Activated CD4-positive, alpha-beta T cell treated with anti-CD3 and anti-CD28 coated beads, Interleukin-2, amount 50 U/mL, for 24 hours (primary cell): ENCODE data around the gene CORO7.

Experiments
- DNase-seq, 2 donors: peaks; one replicate each; pipeline ENCODE4 v3.0.0-alpha.2; 2020; ENCODE audit warnings: low read depth in 1 of 2, low spot score in 1 of 2

CORO7 gene

GRCh38 chr16:4426722-4427372, 10.5 kb upstream of the CORO7 start:
- no peak for DNase-seq

- no peak for DNase-seq
Observed at GRCh38 chr16:4426021-4426684, 9.8 kb upstream of the CORO7 start.

DNA sequence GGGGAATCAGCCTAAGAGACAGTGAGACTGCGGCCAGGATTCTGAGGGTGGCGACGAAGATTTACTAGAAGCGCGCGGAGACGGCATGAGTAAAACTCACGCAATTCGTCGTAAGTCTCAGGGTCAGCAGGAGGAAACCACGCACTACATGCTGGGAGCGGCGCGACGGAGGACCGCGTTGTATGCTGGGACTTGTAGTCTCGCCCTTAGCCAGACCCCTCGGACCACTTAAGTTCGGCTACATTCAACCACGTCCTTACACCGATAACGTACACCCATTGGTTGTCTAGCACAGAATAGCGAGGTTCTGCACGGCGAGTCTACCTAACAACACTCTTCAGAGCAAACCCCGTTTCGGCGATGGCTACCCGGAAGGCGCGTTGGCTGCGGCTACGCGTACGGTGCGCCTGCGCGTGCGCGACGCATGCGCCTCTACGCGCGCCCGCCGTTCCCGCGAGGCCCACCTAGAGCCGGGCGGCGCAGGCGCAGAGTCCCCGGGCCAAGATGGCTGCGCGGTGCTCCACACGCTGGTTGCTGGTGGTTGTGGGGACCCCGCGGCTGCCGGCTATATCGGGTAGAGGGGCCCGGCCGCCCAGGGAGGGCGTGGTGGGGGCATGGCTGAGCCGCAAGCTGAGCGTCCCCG, 9.1 kb upstream of the CORO7 start, which contains the start of gene DNAJA3:
Gene DNAJA3, plus strand, starts transcription at position 491 of the 643 bp plus-strand sequence. Its CDS starts 14 bp downstream, at position 505.
- peak; percentile 86 to 88 for DNase-seq

DNA sequence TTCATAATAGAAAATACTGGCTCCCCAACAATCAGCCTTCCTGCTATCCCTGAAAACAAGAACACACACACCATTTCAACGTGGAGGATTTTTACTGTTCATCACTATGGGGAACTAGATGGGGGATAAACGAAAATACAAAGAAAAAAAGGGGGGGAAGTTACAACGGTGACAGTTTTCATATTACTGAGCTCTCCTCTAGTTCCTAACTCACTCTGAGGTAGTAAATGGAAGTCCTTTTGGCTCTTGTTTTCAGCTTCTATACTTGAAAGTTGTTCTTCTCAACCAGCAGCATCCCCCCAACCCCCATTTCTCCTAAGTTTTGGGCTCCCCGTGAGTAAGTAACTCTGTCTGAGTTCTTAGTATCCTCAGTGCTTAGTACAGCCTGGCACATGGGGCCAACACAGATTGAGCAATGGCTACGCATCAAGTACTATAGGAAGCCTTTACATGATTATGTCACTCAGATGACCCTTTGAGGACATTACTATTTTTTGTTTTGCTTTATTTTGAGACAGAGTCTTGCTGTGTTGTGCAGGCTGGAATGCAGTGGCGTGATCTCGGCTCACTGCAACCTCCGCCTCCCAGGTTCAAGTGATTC, 4.2 kb upstream of the CORO7 start:
- DNase-seq, result no peak

- no peak for DNase-seq
Observed at GRCh38 chr16:4419402-4419959, 3.1 kb upstream of the CORO7 start.

GRCh38 chr16:4415538-4416199, 727 bp downstream of the CORO7 start:
- no peak for DNase-seq

DNA sequence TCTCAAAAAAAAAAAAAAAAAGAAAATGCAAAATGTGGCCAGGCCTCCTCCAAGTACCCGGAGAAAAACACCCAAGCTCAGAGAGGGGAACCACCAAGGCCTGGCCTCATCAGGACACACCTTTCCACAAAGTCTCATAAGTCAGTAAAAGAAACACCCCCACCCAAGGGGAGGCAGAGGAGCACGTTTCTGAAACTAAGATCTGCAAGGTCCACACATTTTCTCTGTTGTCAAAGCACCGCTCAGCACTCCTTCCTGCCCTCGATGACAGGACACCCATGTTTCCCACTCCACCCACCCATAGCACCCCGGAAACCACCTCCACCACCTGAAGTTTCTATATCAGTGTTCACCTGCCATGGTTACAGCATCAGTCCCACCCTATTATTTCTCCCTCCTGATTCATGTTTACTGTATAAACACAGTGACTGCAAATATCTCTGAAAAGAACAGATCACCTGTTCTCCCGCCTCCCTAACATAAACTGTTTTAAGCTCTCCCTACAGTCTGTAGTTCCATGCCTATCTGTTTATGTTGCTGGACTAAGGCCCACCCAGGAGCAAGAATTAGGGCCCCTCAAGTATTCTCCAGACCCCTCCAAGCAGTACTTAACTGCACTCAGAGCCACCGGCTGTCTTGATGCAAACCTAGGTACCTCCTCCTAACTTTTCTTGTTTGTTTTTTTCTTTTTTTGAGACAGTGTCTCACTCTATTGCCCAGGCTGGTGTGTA, 2.0 kb downstream of the CORO7 start:
- DNase-seq, result peak; percentile 56 to 80

GRCh38 chr16:4412854-4413253, 3.5 kb downstream of the CORO7 start:
- no peak for DNase-seq

DNA sequence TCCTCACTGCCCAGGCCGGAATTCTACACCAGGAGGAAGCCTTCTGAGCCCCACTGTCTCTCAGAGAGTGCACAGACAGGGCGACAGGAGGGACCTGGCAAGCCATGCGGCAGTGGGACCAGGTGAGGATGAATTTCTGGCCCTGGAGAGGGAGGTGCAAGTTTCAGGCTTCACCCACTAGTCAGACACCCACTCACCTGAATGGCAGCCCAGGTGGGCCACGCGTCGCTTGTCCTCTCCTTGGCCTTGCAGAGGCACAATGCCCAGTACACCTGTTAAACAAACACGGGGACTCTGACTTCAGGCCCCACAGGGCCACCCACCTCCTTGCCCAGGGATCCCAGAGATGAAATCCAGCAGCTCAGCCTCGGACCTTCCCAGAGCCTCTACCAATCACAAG, 4.2 kb downstream of the CORO7 start:
- DNase-seq, result no peak

GRCh38 chr16:4411684-4412083, 4.7 kb downstream of the CORO7 start:
- no peak for DNase-seq

DNA sequence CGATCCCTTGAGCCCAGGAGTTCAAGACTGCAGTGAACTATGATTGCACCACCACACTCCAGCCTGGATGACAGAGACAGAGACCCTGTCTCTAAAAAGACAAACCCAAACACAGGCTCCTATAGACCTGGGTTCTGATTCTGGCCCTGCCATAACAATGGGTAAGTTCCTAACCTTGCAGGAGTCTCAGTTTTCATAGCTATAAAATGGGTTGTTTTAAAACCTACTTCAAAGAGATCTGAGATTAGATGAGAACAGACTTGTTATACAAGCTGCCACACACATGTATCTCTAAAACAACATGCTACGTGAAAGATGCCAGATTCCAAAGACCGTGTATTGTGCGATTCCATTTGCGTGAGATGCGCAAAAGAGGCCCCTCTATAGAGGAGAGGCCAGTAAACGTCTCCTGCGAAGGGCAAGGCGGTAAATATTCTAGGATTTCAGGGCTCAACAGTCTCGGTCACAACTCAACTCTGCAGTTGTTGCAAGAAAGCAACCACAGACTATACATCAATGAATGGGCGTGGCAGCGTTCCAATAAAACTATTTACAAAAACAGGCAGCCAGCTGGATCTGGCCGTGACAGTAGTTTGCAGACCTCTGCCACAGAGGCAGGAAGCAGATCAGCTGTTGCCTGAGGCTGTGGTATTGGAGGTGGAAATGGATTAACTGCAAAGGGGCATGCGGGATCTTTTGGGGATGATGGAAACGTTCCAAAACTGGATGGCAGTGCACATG, 5.9 kb downstream of the CORO7 start:
- no peak for DNase-seq

DNA sequence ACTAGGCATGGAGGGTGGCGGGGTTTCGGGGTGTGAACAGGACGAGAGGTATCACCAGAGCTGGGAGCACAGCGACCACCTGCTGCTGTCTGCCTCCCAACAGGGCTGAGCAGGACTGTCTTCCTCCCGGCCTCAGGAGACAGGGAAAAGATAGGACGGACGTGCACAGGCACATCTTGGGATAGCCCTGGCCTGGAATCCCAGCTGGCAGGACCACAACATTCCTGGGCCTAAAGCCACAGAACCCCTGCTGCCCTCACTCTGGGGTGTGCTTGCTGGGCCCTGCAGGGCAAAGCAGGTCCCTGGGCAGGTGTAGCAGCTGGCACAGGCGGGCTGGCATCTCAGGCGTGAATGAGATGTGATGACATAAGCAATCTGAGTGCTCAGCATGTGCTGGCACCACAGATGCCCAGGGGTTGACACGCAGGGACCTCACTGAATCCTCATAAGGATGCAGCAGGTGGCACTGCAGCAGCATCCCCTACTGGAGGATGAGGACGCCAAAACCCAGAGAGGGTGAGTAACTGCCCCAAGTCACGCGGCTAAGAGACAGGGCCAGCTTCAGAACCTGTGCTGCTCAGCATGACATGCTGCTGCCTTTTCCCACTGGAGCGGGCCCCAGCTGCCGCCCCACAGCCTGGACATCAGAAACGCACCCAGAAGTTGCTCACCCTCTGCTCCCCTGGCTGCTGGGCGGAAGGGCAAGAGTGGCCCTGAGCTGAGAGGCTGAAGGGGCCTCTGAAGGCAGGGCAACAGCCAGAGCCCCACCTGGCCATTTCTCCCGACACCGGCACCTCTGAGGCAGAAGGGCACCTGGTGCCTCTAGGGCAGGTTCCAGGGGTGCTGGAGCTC, 7.1 kb downstream of the CORO7 start:
- no peak for DNase-seq

DNA sequence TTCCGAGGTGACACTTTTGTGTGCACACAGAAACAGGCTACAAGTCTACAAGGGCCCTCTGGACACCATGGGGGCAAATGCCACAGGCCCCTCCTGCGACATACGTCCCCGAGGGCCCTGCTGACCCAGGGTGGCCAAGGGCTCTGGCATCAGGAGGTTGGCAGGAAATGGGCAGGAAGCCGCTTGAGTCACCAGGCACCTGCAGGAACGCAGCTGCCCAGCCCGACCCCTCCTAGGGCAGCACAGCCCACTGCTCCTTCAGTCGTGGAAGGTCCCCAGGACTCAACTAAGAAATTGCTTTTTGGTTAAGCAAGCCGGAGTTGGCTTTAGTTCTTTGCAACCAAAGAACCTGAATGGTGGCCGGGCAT, 8.1 kb downstream of the CORO7 start:
- DNase-seq, result no peak

GRCh38 chr16:4407543-4408322, 8.7 kb downstream of the CORO7 start:
- DNase-seq, result no peak

- DNase-seq, result no peak
Observed at GRCh38 chr16:4404967-4405696, 11.3 kb downstream of the CORO7 start.

- no peak for DNase-seq
Observed at GRCh38 chr16:4404247-4404966, 12.0 kb downstream of the CORO7 start.
